ENCODE data around the gene NUTF2. TPM values are rescaled to one million over a fixed set of nuclear protein-coding genes. Genes with fewer than 3 reads are reported as not detected.
A peak's percentile ranks its signal among the peaks of the same experiment; 100 is the strongest.
"Not testable (repeated sequence)": the region's sequence is repeated elsewhere in the genome, so short reads cannot be mapped to it uniquely, and the experiment has no call there.

Gene NUTF2
- 230 and 252 TPM in 2 replicates for total RNA-seq

DNA sequence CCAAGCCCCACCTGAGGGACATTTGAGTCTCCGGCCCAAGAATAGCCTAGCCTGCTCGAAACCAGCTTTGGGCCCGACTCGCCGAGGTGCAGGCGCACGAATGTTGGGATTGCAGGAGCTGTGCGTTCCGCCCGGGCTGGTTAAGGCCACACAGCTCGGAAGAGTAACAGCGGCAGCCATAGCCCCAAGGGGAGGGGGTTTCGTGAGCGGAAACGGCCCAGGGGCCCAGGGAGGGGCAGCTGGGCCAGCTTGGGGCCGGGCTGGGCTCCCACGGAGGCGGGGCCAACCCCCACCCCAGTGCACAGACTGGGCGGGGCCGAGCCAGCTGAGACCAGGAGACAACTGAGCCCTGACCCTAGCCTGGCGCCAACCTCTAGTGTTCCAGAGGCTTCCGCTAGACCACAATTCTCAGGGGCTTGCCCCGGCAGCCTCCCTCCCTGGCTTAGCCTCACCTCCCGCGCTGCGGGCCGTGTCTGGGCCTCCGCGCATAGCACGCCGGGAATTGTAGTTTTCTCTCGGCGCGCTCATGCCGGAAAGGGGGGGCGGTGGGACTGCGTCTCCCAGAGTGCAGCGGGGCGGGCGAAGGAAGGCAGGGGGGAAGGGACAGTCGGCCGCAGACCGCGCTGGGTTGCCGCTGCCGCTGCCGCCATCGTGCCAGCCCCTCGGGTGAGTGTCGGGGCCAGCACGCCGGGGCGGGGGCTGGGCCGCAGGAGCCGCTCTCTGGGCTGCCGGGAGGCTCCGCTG is at the start of gene NUTF2:
Gene NUTF2 (plus strand): TSS at position 614 of the 744 bp plus-strand sequence. CDS start 18,198 bp downstream, outside the sequence.
- DNase-seq (ENCODE audit: low read depth, low spot score), result peak; percentile 63

DNA sequence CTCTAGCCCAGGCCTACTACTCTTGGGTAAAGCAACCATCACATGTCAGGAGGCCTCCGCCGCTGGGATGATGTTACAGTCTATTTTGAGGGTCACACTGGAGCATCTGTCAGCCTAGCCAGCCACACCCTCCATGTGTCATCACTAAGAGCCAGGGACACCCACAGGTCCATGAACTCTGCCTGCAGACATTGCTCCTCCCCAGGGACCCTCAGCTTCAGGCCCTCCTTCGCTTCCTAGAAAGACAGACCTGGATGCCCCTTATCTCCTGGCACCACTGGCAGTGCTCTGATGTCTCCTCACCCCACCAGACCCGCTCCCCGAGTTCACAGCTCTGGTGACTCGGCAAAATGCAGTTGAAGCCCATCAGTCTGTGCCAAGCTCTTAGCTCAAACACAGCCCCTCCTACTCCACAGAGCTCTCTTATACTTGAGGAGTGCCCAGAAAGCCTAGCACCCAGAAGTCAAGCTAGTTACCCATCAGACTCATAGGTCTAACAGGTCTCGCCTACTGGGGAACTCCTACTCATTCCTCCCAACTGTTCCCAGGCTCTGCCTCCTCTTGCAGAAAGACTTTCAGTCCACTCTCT is 46.3 kb upstream of the NUTF2 start:
- no peak for DNase-seq (ENCODE audit: low read depth, low spot score)

DNA sequence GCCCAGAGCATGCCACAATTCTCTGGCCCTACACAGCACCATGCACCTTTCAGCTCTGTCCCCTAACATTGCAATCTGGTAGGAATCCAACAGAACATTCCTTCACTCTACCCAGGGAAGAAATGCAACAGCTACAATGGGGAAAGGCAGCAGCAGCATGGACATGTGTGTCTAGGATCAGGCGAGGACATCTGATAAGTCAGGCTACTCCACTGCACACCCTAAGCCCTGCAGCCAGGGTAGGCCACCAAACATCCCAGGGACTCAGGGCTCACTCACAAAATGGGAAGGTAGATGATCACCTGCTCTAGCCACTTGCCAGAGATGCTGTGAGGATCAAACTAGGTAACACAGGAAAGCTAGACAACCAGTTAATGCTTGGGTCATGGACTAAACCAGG is 45.5 kb upstream of the NUTF2 start:
- DNase-seq (ENCODE audit: low read depth, low spot score), result no peak

DNA sequence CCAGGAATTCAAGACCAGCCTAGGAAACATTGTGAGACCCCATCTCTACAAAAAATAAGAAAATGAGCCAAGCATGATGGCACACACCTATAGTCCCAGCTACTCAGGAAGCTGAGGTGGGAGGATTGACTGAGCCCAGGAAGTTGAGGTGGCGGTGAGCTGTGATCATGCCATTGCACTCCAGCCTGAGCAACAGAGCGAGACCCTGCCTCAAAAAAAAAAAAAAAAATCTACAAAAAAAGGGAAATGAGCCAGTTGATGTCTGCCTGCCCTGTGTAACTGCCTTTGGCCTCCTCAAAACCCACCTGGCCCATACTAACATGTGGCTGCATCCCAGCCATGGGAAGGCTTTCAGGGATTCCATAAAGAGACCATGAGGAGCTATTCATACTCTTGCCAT is 44.9 kb upstream of the NUTF2 start:
- no peak for DNase-seq (ENCODE audit: low read depth, low spot score)

DNA sequence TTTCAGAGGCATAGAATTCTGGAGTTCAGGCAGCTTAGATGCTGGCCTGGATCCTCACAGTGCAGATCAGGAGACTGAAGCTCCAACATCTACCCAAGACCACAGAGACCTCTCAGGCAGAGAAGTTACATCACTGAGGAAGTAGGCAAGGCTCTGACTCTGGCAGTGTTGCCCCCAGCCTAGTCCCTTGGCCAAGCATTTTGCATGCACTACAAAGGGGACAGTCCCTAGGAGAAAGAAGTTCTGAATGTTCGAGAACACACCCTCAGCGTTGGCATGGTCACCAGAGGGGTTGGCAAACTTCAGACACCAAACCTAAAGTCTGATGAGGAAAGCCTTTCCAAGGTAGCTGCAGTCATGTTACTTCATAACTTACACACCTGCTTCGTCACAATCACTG is 42.8 kb upstream of the NUTF2 start:
- no peak for DNase-seq (ENCODE audit: low read depth, low spot score)

DNA sequence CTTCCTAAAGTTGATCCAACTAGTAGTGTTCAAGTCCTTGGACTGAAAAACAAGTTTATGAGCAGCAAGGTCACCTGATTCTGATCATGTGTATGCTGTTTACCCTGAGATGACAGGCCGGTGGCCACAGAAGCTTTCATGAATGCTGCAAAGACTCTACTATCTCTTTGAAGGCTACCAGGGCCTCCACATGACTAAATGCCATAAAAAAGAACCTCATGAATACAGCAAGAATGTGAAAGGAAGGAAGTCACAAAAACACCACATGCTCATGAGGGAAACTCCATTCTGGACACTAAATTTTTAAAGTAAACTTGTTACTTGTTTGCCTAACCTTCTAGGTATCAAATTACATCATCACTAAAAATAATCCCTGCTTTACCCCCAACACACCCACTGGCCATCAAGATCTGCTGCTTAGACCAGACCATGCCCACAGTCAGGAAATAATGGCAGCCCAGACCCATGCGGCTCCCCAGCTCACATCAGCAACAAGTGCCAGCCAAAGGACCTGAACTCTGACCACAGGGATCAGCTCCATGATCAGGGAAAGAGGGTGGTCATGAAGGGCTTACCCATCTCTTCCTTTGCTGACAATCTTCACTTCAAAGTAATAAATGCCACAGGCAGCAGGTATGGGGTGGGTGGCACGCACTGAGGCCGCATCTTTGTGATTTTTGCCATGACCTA is 41.7 kb upstream of the NUTF2 start:
- no peak for DNase-seq (ENCODE audit: low read depth, low spot score)

DNA sequence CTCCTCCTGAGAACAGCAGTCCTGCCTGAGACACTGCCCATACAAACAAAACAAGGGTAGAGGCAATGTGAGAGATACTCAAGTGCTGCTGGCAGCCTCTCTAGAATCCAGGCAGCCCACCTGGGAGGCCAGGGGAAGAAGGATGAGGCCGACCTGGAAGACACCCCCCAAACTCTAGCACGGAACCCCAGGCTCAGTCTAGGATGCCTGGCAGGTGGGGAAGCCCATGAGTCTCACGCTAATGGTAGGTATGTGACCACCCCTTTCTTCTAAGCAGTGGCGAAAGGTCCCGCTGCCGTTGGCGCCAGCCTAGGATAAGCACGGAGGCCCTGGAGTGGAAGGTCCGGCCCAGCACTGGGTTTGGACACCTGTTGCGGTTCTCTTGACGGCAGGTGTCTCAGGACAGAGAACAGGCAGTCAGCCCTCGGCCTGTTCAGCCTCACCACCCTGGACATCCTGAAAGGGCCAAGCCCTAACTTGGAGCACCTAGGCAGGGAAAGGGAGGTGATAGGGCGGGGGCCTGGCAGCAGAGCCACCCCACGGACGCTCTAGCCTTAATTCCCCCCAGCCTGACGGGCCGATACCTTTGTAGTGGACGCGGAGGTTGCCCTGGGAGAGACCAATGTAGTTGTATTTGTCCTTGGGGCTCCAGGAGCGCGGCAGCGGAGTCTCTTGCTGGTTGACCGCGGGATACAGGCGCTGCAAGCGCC is 40.9 kb upstream of the NUTF2 start:
- no peak for DNase-seq (ENCODE audit: low read depth, low spot score)

DNA sequence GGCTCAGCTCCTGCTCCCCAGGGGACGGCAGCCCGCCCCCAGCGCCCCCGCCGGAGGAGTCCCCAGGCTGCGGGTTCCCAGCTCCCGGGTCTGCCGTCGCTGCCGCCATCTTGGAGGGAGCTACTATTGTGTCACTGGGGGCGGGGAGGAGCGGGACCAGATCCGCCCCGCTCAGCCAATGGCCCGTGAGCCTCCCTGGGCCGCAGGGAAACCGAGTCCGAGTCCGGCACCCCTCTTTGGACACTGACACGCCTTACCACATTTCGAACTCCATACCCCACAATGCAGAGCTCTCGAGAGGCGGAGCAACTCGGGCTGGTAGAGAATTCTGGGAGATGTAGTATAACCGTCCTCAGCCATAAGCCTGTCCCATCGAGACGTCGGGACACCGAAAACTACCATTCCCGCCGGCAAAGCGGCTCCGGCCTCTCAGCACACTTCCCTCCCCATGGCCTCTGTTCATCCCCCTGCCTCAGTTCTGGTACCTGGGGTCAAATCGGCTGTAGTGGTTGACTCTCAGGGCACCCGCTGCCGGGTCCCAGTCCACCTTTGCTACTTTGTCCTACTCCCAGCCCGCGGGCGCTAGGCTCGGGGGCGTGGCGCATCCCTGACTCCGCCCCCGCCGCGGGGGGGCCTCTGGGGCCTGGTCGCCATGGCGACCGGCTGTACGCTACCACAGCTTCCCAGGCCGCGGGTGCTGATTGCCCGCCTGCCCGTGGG is 40.1 kb upstream of the NUTF2 start, which contains the start of the genes RANBP10 and TSNAXIP1:
Gene RANBP10 (minus strand): TSS at position 133 of the 720 bp plus-strand sequence. CDS start 24 bp downstream, at position 109.
Gene TSNAXIP1 (plus strand): TSS at position 462 of the 720 bp plus-strand sequence. CDS start 261 bp downstream, outside the sequence.
- peak; percentile 98 for DNase-seq (ENCODE audit: low read depth, low spot score)

DNA sequence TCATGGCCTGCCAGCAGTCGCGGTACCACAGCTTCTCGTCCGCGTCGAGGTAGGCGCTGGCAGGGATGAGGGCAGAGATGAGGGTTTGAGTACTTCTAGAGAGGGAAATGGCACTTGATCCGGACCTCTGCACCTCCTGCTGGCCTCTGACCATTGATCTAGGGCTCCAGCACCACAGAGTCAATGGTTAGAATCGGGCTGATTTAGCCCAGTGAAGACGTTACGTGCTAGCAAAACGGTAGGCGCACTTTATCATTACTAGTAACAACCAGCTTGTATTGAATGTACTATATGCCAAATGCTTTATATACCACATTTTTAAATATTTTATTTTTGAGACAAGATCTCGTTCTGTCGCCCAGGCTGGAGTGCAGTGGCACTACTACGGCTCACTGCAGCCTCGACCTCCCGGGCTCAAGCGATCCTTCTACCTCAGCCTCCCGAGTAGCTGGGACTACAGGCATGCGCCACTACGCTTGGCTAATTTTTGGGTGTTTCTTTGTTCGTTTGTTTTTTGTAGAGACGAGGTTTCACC is 39.5 kb upstream of the NUTF2 start:
- DNase-seq (ENCODE audit: low read depth, low spot score), result no peak

DNA sequence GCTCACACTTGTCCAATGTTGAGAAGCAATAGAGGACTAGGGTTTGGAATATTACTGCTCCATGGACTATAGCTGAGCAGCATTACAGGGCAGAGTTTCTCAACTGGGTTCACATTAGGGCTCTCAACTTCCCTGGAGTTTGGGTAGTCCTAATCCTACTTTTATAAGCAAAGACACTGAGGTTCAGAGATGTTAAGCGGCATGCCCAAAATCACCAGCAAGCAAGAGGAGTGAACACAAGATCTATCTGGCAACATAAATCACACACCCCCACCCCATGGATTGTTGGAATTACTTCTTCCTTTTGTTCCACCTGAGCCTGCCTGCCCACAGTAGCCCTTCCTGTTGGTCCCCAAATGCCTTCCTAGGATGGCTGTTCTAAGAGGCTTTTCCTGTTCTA is 34.8 kb upstream of the NUTF2 start:
- DNase-seq (ENCODE audit: low read depth, low spot score), result no peak

DNA sequence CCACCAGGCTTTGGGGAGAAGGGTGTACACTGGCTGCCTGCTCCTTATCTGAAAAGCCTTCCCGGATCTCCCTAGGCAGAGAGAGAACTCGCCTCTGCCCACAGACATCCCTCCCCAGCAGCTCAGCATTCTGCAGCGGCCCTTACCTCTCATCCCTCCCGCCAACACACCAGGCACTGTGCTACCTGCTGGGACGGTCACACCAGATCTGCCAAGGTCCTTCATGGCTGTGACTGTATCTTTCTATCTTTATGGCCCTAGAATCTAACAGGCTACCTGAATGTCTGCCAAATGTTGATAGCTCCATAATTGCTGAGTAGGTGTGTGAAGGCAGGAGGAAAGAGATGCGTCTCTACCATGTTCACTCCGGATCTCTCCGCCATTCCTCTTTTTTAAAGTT is 32.2 kb upstream of the NUTF2 start:
- DNase-seq (ENCODE audit: low read depth, low spot score), result no peak

DNA sequence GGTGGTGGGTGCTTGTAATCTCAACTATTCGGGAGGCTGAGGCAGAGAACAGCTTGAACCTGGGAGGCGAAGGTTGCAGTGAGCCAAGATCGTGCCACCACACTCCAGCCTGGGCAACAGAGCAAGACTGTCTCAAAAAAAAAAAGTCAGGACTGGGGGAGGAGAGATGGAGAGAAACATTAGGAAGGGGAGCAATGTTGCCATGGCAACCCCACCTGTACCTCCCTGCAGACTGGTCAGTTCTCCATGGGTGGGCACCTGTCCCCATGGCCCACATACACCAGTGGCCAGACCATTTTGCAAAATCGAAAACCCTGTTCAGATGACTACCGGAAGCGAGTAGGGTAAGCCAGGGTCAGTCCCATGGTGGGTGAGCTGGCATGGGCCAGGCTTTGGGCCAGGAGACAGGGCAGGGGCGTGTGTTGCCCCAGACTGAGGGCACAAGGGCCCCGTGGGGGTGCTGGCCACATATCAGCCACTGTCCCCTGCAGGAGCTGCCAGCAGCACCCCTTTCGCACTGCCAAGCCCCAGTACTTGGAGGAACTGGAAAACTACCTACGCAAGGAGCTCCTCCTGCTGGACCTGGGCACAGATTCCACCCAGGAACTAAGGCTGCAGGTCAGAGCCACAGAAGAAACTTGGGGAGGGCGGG is 26.0 kb upstream of the NUTF2 start:
- DNase-seq (ENCODE audit: low read depth, low spot score), result no peak

DNA sequence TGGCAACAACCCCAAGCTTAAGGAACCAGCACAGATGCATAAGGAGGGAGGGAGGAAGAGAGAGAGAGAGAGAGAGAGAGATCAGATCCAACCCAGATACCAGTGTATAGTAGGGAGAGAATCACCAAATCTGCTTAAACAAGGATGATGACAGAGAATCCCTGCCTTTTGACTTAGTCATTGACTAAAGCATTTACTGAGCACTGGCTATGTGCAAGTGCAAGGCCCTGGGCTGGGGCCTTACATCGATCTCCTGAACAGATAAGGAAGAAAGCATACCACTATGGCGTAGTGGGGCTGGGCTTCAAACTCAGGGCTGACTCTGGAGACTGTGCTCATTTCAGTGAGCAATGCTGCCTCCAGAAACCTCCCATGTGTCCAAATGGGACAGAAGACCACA is 24.2 kb upstream of the NUTF2 start:
- DNase-seq (ENCODE audit: low read depth, low spot score), result no peak

DNA sequence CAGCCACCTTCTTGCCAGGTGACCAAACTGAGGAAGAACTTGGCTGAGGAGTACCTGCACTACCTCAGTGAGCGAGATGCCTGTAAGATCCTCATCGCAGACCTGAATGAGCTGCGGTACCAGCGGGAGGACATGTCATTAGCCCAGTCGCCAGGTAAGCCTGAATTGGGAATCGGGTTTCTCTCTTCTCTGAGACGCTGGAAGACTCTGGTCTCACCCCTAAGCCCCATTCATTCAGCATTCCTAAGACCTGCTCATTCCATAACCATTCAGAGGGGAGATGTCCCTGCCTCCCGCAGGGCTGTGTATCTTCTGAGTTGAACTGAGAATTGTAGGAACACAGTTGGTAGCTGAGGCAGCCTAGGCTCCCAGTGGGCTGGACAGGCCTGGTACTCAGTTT is 21.6 kb upstream of the NUTF2 start:
- no peak for DNase-seq (ENCODE audit: low read depth, low spot score)

DNA sequence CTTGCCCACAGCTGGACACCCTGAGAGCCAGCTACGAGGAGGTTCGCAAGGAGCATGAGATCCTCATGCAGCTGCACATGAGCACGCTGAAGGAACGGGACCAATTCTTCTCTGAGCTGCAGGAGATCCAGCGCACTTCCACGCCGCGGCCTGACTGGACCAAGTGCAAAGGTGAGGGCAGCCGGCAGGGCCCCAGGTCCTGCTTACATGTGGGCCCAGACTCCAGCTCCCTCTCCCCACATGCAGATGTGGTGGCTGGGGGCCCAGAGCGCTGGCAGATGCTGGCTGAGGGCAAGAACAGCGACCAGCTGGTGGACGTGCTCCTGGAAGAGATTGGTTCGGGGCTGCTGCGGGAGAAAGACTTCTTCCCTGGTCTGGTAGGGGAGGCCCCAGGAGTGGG is 20.8 kb upstream of the NUTF2 start:
- no peak for DNase-seq (ENCODE audit: low read depth, low spot score)

DNA sequence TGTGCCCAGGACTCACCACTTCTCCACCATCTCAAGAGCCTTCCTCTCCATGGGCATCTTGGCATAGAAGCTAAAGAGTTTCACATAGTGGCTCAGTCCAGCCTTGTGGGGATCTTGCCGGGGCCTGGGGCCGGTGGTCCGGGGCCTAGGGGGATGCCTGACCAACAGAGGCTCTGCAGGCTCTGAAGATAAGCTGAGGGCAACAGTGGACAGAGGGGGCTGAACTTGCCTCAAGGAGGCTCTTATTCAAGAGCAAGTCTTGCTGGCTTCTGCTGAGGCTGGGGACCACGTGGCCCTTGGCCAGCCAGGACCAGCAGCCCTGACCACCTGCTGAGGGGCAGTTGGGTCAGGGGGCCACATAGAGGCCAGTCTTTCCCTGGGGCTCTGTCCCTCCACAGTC is 18.1 kb upstream of the NUTF2 start:
- DNase-seq (ENCODE audit: low read depth, low spot score), result no peak

DNA sequence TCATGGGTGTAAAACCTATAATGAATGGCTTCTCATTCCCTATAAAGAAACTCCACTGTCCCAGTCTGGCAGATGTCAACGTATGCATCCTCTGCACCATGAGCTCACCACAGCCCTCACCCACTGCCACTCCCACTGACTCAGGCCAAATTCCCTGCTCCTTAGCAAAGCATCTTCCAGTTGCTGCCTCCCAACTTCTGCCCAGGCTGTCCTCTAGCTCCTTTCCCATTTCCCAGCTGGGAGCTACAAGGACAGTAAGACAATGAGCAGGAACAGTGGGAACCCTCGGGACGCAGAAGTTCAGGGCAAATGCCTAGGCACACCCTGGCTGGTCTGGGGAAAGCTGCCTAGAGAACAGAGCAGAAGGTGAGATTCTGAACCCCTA is 13.7 kb upstream of the NUTF2 start:
- no peak for DNase-seq (ENCODE audit: low read depth, low spot score)

DNA sequence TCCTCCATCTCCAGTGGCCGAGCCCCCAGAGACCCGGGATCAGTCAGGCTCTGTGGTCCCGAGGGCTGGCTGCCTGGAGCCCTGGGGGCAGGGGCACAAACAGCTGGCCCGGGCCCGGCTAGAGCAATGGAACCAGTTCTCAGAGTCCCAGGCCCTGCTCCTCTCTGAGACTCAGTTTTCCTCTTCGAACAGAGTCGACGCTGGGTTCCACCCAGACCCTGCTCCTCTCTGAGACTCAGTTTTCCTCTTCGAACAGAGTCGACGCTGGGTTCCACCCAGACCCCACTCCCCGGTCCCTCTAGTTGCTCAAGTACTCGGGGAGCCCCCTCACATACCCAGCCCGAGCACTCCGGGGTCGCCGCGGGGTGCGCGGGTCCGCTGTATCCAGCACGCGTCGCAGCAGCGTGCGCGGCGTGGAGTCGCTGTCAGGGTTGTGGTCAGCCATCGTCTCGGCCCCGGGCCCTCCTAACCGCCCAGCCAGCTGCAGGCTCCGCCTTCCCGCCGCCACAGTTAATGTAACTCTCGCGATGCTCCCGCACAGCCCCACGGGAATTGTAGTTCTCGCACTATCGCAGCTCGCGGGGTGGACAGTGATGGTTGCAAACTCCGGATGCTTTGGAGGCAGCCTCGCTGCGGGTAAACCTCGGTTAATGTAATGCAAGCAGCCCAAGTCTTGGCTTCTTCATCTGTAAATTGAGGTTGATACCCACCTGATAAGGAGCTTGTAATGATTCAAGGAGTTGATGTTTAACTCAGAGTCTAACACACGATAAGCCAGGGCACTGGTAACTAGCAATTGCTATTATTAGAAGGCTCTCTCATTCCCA is 13.1 kb upstream of the NUTF2 start:
- DNase-seq (ENCODE audit: low read depth, low spot score), result no peak

DNA sequence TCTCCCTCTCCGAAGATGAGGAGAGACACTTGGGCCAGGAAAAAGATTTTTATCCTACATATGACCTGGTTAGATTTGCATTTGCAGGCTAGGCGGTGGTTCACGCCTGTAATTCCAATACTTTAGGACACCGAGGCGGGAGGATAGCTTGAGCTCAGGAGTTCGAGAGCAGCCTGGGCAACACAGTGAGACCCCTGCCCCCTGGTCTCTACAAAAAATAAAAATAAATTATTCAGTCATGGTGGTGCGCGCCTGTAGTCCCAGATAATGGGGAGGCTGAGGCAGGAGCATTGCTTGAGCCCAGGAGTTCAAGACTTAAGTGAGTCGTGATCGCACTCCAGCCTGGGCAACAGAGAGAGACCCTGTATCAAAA is 12.5 kb upstream of the NUTF2 start:
- no peak for DNase-seq (ENCODE audit: low read depth, low spot score)

DNA sequence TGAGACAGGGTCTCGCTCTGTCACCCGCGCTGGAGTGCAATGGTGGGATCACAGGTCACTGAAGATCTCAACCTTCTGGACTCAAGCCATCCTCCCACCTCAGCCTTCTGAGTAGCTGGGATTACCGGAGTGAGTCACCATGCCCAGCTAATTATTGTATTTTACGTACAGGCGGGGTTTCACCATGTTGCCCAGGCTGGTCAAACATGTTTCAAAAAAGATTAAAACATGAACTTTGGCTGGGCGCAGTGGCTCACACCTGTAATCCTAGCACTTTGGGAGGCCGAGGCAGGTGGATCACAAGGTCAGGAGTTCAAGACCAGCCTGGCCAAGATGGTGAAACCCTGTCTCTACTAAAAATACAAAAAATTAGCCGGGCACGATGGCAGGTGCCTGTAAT is 9.5 kb upstream of the NUTF2 start:
- DNase-seq (ENCODE audit: low read depth, low spot score), result not testable (repeated sequence)
